ENCODE data around the gene PTEN. TPM values are rescaled to one million over a fixed set of nuclear protein-coding genes. Genes with fewer than 3 reads are reported as not detected.

Gene PTEN
- total and polyA plus RNA-seq, 9 of the 15 experiments (the other 6 are each of a cell fraction or from before 2014, with no cell fraction given) = 8.4 to 56.9 (median 22.2) TPM

DNA sequence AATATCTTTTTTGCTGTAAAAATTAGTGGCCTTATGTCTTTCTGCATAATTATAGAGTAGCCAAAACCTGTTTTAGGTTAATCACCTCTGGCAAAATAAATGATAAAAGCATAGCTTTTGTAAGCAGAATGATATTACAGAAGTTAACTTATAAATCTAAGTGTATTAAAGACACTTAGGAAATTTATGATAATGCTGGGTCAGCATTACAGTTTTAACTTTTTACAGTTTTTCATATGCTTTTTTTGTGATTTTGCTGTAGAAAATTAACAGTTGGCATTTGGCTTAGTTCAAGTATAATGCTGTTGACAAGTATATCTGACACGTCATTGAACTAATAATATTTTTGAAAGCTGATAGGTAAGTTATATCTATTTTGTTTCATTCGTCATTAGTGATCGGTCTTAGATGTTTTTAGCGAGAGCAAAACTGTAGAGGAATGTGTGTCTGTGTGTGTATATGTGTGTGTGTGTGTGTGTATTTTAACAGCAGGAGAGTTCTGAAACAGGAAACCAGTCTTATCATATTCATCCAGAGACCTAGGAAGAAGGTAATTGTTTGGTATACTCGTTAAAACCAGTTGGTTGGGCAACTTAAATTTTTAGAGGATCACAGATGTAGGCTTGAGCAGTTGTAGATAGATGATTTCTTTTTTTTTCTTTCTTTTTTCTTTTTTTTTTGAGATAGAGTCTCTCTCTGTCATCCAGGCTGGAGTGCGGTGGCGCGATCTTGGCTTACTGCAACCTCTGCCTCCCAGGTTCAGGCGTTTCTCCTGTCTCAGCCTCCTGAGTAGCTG, 15.4 kb downstream of the PTEN start (continued):
- TF ChIP-seq NFIC (IDR thresholded peaks at IDR 0.05) (peak; percentile 54), SIRT6 (IDR thresholded peaks at IDR 0.05; ENCODE audit: low read depth, low read length) (no peak), BCOR (IDR thresholded peaks at IDR 0.05) (peak; percentile 68), MTA2 (IDR thresholded peaks at IDR 0.05; ENCODE audit: low read depth) (peak; percentile 73), MAFG (tag; conservative IDR thresholded peaks at IDR 0.05) (peak; percentile 84), RBM17 (IDR thresholded peaks at IDR 0.05; ENCODE audit: borderline replicate concordance, low read depth, low read length) (no peak), ZEB2 (IDR thresholded peaks at IDR 0.05) (peak; percentile 65; the same call in 1 of the 2 replicates), CHD2 (IDR thresholded peaks at IDR 0.05; ENCODE audit: low read depth, low read length) (no peak), ETV1 (tag; conservative IDR thresholded peaks at IDR 0.05; ENCODE audit: low read depth) (peak; percentile 83), FOXM1 (IDR thresholded peaks at IDR 0.05; ENCODE audit: low read depth) (peak; percentile 89), FOXM1 (CRISPR knock-in tag; IDR thresholded peaks at IDR 0.05; ENCODE audit: low read depth) (no peak), KHSRP (IDR thresholded peaks at IDR 0.05) (0 out of 2 replicates have a peak, but pooled peaks have one; percentile 40), DIDO1 (tag; IDR thresholded peaks at IDR 0.05; ENCODE audit: low read depth) (no peak), ARNT (IDR thresholded peaks at IDR 0.05) (peak in 1 of 2 experiments; percentile 56; a peak in 1 of 4 replicates), EP400 (IDR thresholded peaks at IDR 0.05) (peak; percentile 65; the same call in 1 of the 2 replicates)
- TF ChIP-seq, protein P1, sequence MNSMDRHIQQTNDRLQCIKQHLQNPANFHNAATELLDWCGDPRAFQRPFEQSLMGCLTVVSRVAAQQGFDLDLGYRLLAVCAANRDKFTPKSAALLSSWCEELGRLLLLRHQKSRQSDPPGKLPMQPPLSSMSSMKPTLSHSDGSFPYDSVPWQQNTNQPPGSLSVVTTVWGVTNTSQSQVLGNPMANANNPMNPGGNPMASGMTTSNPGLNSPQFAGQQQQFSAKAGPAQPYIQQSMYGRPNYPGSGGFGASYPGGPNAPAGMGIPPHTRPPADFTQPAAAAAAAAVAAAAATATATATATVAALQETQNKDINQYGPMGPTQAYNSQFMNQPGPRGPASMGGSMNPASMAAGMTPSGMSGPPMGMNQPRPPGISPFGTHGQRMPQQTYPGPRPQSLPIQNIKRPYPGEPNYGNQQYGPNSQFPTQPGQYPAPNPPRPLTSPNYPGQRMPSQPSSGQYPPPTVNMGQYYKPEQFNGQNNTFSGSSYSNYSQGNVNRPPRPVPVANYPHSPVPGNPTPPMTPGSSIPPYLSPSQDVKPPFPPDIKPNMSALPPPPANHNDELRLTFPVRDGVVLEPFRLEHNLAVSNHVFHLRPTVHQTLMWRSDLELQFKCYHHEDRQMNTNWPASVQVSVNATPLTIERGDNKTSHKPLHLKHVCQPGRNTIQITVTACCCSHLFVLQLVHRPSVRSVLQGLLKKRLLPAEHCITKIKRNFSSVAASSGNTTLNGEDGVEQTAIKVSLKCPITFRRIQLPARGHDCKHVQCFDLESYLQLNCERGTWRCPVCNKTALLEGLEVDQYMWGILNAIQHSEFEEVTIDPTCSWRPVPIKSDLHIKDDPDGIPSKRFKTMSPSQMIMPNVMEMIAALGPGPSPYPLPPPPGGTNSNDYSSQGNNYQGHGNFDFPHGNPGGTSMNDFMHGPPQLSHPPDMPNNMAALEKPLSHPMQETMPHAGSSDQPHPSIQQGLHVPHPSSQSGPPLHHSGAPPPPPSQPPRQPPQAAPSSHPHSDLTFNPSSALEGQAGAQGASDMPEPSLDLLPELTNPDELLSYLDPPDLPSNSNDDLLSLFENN (IDR thresholded peaks at IDR 0.05; ENCODE audit: low read depth in 2 of 2, low read length in 2 of 2) = peak in 1 of 2 experiments; percentile 45; a peak in 1 of 4 replicates
- TF ChIP-seq, protein P2, sequence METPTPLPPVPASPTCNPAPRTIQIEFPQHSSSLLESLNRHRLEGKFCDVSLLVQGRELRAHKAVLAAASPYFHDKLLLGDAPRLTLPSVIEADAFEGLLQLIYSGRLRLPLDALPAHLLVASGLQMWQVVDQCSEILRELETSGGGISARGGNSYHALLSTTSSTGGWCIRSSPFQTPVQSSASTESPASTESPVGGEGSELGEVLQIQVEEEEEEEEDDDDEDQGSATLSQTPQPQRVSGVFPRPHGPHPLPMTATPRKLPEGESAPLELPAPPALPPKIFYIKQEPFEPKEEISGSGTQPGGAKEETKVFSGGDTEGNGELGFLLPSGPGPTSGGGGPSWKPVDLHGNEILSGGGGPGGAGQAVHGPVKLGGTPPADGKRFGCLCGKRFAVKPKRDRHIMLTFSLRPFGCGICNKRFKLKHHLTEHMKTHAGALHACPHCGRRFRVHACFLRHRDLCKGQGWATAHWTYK (CRISPR knock-in tag; IDR thresholded peaks at IDR 0.05) = no peak

Data from K562 (cell line).